ENCODE measurements around the gene C1orf116. TPM values are rescaled to one million over a fixed set of nuclear protein-coding genes. Genes with fewer than 3 reads are reported as not detected.

The C1orf116 gene
- total RNA-seq, 1 experiment from 2014 or later = 36.7 TPM

- H3K4me3 ChIP-seq = no peak overlapping the region
- H3K27me3 ChIP-seq (ENCODE audit: insufficient read depth, low read depth) = 0 out of 2 replicates have a peak, but pooled peaks cover 4% of the 10 kb centered on the region
- no peaks in the 10 kb centered on the region for H3K36me3 ChIP-seq (ENCODE audit: low read depth)
- no peaks in the 10 kb centered on the region for H3K79me2 ChIP-seq (ENCODE audit: low read depth)
- H4K20me1 ChIP-seq (ENCODE audit: insufficient read depth) = no peaks in the 10 kb centered on the region
- TF ChIP-seq EZH2 (IDR thresholded peaks at IDR 0.05; ENCODE audit: low read depth) (no peak), CTCF (conservative IDR thresholded peaks at IDR 0.05) (no peak)
- H3K9me2 ChIP-seq (ENCODE audit: insufficient read depth) = no peaks in the 10 kb centered on the region
- no peak overlapping the region for H2AFZ ChIP-seq
- no peaks in the 10 kb centered on the region for H3F3A ChIP-seq (ENCODE audit: insufficient read depth, low read depth)
- H3K27ac ChIP-seq = no peak overlapping the region
- ChIA-PET CTCF (no interaction called here), POLR2A (ENCODE audit: unreplicated experiment) (interaction anchor here (0.7 kb wide), 1 partner anchor 350 kb away, joined by 6 read pairs; no protein-coding TSS in a partner anchor)
- H3K4me1 ChIP-seq (replicated peaks; ENCODE audit: insufficient read depth) = no peaks in the 10 kb centered on the region
- H3K9me3 ChIP-seq (ENCODE audit: insufficient read depth, low read depth) = no peaks in the 10 kb centered on the region
- DNase-seq = no peak
- intact Hi-C loops (cut with micrococcal nuclease; ENCODE audit: unreplicated experiment) = no loop called here
- no TSS peak for BruUV-seq (replicated peaks)
- no peak overlapping the region for H3K4me2 ChIP-seq
Measured at GRCh38 chr1:206971029-206971655, 61.4 kb downstream of the C1orf116 start.

- no peak within 1 kb of the TSS for H3K4me3 ChIP-seq
- TF ChIP-seq CTCF (conservative IDR thresholded peaks at IDR 0.05) = no peak
- no peak for TF ChIP-seq EZH2 (IDR thresholded peaks at IDR 0.05; ENCODE audit: low read depth)
Measured at GRCh38 chr1:206970446-206970845, 62.1 kb downstream of the C1orf116 start, which contains the start of gene FCAMR. Gene FCAMR, minus strand, starts transcription at chr1:206970460. Its CDS starts 335 bp downstream, at chr1:206970125.

GRCh38 chr1:206969090-206969489 is 63.5 kb downstream of the C1orf116 start:
- ChIA-PET POLR2A (ENCODE audit: unreplicated experiment) (no interaction called here), CTCF (no interaction called here)
- intact Hi-C loops (cut with micrococcal nuclease; ENCODE audit: unreplicated experiment) = no loop called here
- no peaks in the 10 kb centered on the region for H4K20me1 ChIP-seq (ENCODE audit: insufficient read depth)
- no peak for DNase-seq
- no peaks in the 10 kb centered on the region for H3K9me3 ChIP-seq (ENCODE audit: insufficient read depth, low read depth)
- H3K4me3 ChIP-seq = no peak overlapping the region
- H3F3A ChIP-seq (ENCODE audit: insufficient read depth, low read depth) = no peaks in the 10 kb centered on the region
- H3K27ac ChIP-seq = no peak overlapping the region
- no peaks in the 10 kb centered on the region for H3K36me3 ChIP-seq (ENCODE audit: low read depth)
- no peak overlapping the region for H3K4me2 ChIP-seq
- H3K4me1 ChIP-seq (replicated peaks; ENCODE audit: insufficient read depth) = no peaks in the 10 kb centered on the region
- no TSS peak for BruUV-seq (replicated peaks)
- H2AFZ ChIP-seq = no peak overlapping the region
- TF ChIP-seq CTCF (conservative IDR thresholded peaks at IDR 0.05) = no peak
- TF ChIP-seq EZH2 (IDR thresholded peaks at IDR 0.05; ENCODE audit: low read depth) = no peak
- 0 out of 2 replicates have a peak, but pooled peaks cover 4% of the 10 kb centered on the region for H3K27me3 ChIP-seq (ENCODE audit: insufficient read depth, low read depth)
- H3K9me2 ChIP-seq (ENCODE audit: insufficient read depth) = no peaks in the 10 kb centered on the region
- H3K79me2 ChIP-seq (ENCODE audit: low read depth) = no peaks in the 10 kb centered on the region

More at GRCh38 chr1:206970446-206970845, 62.1 kb downstream of the C1orf116 start, which contains the start of gene FCAMR:
- DNase-seq = no peak
- H3K9me3 ChIP-seq (ENCODE audit: insufficient read depth, low read depth) = no peaks in the 10 kb centered on the region
- intact Hi-C loops (cut with micrococcal nuclease; ENCODE audit: unreplicated experiment) = no loop called here
- POLR2A ChIA-PET (ENCODE audit: unreplicated experiment) = no interaction called here
- no peak within 1 kb of the TSS for H3K4me2 ChIP-seq
- no TSS peak for BruUV-seq (replicated peaks)
- no peak within 1 kb of the TSS for H3K27ac ChIP-seq
- no peak within 1 kb of the TSS for H2AFZ ChIP-seq
- no peaks in the 10 kb centered on the region for H3K9me2 ChIP-seq (ENCODE audit: insufficient read depth)
- H3K4me1 ChIP-seq (replicated peaks; ENCODE audit: insufficient read depth) = no peaks in the 10 kb centered on the region
- H4K20me1 ChIP-seq (ENCODE audit: insufficient read depth) = no peaks in the 10 kb centered on the region
- H3F3A ChIP-seq (ENCODE audit: insufficient read depth, low read depth) = no peaks in the 10 kb centered on the region
- no peaks in the 10 kb centered on the region for H3K79me2 ChIP-seq (ENCODE audit: low read depth)
- no peaks in the 10 kb centered on the region for H3K36me3 ChIP-seq (ENCODE audit: low read depth)
- 0 out of 2 replicates have a peak, but pooled peaks cover 4% of the 10 kb centered on the region for H3K27me3 ChIP-seq (ENCODE audit: insufficient read depth, low read depth)
- CTCF ChIA-PET = no interaction called here

Other genes with a start within 250 kb of the C1orf116 start
- gene IL20, start 167.1 kb downstream of the C1orf116 start, total RNA-seq (2021) = not detected in 2 replicates
- not detected in 2 replicates for gene IL24, start 135.3 kb downstream of the C1orf116 start, total RNA-seq (2021)
- gene FCMR, start 110.8 kb downstream of the C1orf116 start, total RNA-seq (2021) = 0.63 and 1.2 TPM in 2 replicates
- 0.10 TPM in 1 of 2 replicates, not detected in the other for gene PIGR, start 86.3 kb downstream of the C1orf116 start, total RNA-seq (2021)
- gene FCAMR, start 62.3 kb downstream of the C1orf116 start, total RNA-seq (2021) = not detected in 2 replicates
- 11.2 and 12.5 TPM in 2 replicates for gene YOD1, start 18.5 kb upstream of the C1orf116 start, total RNA-seq (2021)
- gene PFKFB2, start 20.5 kb upstream of the C1orf116 start, total RNA-seq (2021) = 16.3 and 28.0 TPM in 2 replicates
- 1.4 and 4.2 TPM in 2 replicates for gene C4BPB, start 56.1 kb upstream of the C1orf116 start, total RNA-seq (2021)
- not detected in 2 replicates for gene C4BPA, start 71.5 kb upstream of the C1orf116 start, total RNA-seq (2021)